GM23338 (cell line): ENCODE results near the gene C1orf198. TPM values are rescaled to one million over a fixed set of nuclear protein-coding genes. Genes with fewer than 3 reads are reported as not detected.

ENCODE experiments used
- ATAC-seq: fragments of 200-7000 bp; cut with Tn5 transposase; 3 replicates; pipeline ENCODE4 v1.9.1; 2020
- DNase-seq: peaks from one replicate; pipeline ENCODE4 v3.0.0-alpha.2; 2015; ENCODE audit warnings: low spot score
- H2AFZ ChIP-seq: fragments of 200-600 bp; sonication (generic); 2 replicates; pipeline ENCODE4 v1.8.0; 2016; ENCODE audit warnings: antibody characterized with exemption, mild to moderate bottlenecking, moderate library complexity
- H3F3A ChIP-seq: fragments of 200-600 bp; sonication (generic); replicated peaks from 2 replicates; pipeline ENCODE4 v1.8.0; 2017; ENCODE audit warnings: antibody characterized with exemption, mixed run types, low read depth
- H3K27ac ChIP-seq: fragments of 200-600 bp; sonication (generic); 2 replicates; pipeline ENCODE4 v1.6.1; 2016; ENCODE audit warnings: low read depth
- H3K27me3 ChIP-seq: fragments of 200-600 bp; sonication (generic); 2 replicates; pipeline ENCODE4 v1.8.0; 2016; ENCODE audit warnings: mild to moderate bottlenecking, mixed run types, moderate library complexity; ENCODE audit not compliant: insufficient read depth
- H3K36me3 ChIP-seq: fragments of 200-600 bp; sonication (generic); 2 replicates; pipeline ENCODE4 v1.8.0; 2016; ENCODE audit warnings: mild to moderate bottlenecking; ENCODE audit not compliant: insufficient read depth
- H3K4me1 ChIP-seq: fragments of 200-600 bp; sonication (generic); 2 replicates; pipeline ENCODE4 v1.8.0; 2016; ENCODE audit warnings: mild to moderate bottlenecking, moderate library complexity; ENCODE audit not compliant: insufficient read depth
- H3K4me2 ChIP-seq: fragments of 200-600 bp; sonication (generic); 2 replicates; pipeline ENCODE4 v1.7.1; 2017; ENCODE audit warnings: mixed run types
- H3K4me3 ChIP-seq: fragments of 200-600 bp; sonication (generic); 2 replicates; pipeline ENCODE4 v1.6.1; 2016; ENCODE audit warnings: mixed run types
- H3K79me2 ChIP-seq: fragments of 200-600 bp; sonication (generic); replicated peaks from 2 replicates; pipeline ENCODE4 v1.8.0; 2017; ENCODE audit warnings: mild to moderate bottlenecking; ENCODE audit not compliant: insufficient read depth
- H3K9me2 ChIP-seq: fragments of 200-600 bp; sonication (generic); 2 replicates; pipeline ENCODE4 v1.8.0; 2017; ENCODE audit not compliant: insufficient read depth
- H4K20me1 ChIP-seq: fragments of 200-600 bp; sonication (generic); replicated peaks from 2 replicates; pipeline ENCODE4 v1.8.0; 2017; ENCODE audit warnings: mild to moderate bottlenecking; ENCODE audit not compliant: insufficient read depth
- H3K27ac Mint-ChIP-seq: 2 replicates; pipeline ENCODE4 v1.8.0; 2020; ENCODE audit warnings: inconsistent platforms, mild to moderate bottlenecking, moderate library complexity, mixed read lengths
- H3K27me3 Mint-ChIP-seq: 3 replicates; pipeline ENCODE4 v1.8.0; 2022; ENCODE audit warnings: low read depth, mild to moderate bottlenecking, moderate library complexity, mixed read lengths, inconsistent platforms; ENCODE audit not compliant: insufficient read depth, poor library complexity
- H3K36me3 Mint-ChIP-seq: 3 replicates; pipeline ENCODE4 v1.8.0; 2021; ENCODE audit warnings: low read depth, mild to moderate bottlenecking, inconsistent platforms, moderate library complexity, mixed read lengths
- H3K4me1 Mint-ChIP-seq: 3 replicates; pipeline ENCODE4 v1.8.0; 2020; ENCODE audit warnings: mild to moderate bottlenecking, inconsistent platforms, mixed read lengths
- H3K4me3 Mint-ChIP-seq: 3 replicates; pipeline ENCODE4 v1.8.0; 2021; ENCODE audit warnings: moderate library complexity, mild to moderate bottlenecking, inconsistent platforms, mixed read lengths
- H3K9me3 Mint-ChIP-seq: 3 replicates; pipeline ENCODE4 v1.8.0; 2020; ENCODE audit warnings: moderate library complexity, mild to moderate bottlenecking, inconsistent platforms, mixed read lengths
- CREB1 ChIP-seq: fragments of 250-450 bp; sonication (Bioruptor Pico); IDR thresholded peaks from 2 replicates; pipeline ENCODE4 v1.5.0; 2020; ENCODE audit warnings: low read depth, mild to moderate bottlenecking, moderate library complexity
- CTCF ChIP-seq, 2 experiments: fragments of 200-600 bp in 1 of 2; sonication (generic) in 1 of 2; conservative IDR thresholded peaks; 2 replicates each; pipeline versions ENCODE4 v1.5.1 to v1.6.1; 2016 to 2017; ENCODE audit warnings: antibody characterized with exemption in 2 of 2, low read depth in 2 of 2, mild to moderate bottlenecking in 2 of 2, moderate library complexity in 1 of 2
- EZH2phosphoT487 ChIP-seq: fragments of 200-600 bp; sonication (generic); IDR thresholded peaks from one replicate; pipeline ENCODE4 v1.8.1; 2018; ENCODE audit warnings: antibody characterized with exemption; ENCODE audit not compliant: unreplicated experiment
- JUNB ChIP-seq: IDR thresholded peaks from one replicate; pipeline ENCODE4 v1.6.1; 2016; ENCODE audit warnings: antibody characterized with exemption; ENCODE audit not compliant: unreplicated experiment
- NANOG ChIP-seq: IDR thresholded peaks from 2 replicates; pipeline ENCODE4 v1.6.1; 2016; ENCODE audit warnings: antibody characterized with exemption, borderline replicate concordance
- POLR2AphosphoS5 ChIP-seq: IDR thresholded peaks from 2 replicates; pipeline ENCODE4 v1.6.1; 2016; ENCODE audit warnings: antibody characterized with exemption, low read depth
- STAT1 ChIP-seq: IDR thresholded peaks from one replicate; pipeline ENCODE4 v1.6.1; 2016; ENCODE audit warnings: antibody characterized with exemption; ENCODE audit not compliant: unreplicated experiment
- ZNF114 ChIP-seq: fragments of 250-450 bp; sonication (Bioruptor Pico); IDR thresholded peaks from 2 replicates; pipeline ENCODE4 v1.5.0; 2020; ENCODE audit warnings: mild to moderate bottlenecking, moderate library complexity
- ZNF331 ChIP-seq: fragments of 250-450 bp; sonication (Bioruptor Pico); IDR thresholded peaks from 2 replicates; pipeline ENCODE4 v1.5.0; 2020; ENCODE audit warnings: low read depth, mild to moderate bottlenecking, moderate library complexity
- polyA plus RNA-seq: library from polyadenylated mRNA; unstranded; fragments of >200 nt; fragmentation: Nextera tagmentation; extraction: Ambion mirVana; gene quantifications from 2 replicates; pipeline ENCODE4 v1.2.1, GENCODE V29; 2016
- total RNA-seq: library from RNA; depleted of rRNA; stranded (reverse); fragments of >200 nt; shearing (Covaris generic); gene quantifications from 2 replicates; pipeline ENCODE4 v1.2.3, GENCODE V29; 2014
- TF ChIP-seq, protein P1 (sequence below): IDR thresholded peaks from 2 replicates; pipeline ENCODE4 v1.6.1; 2016; ENCODE audit warnings: antibody characterized with exemption
- TF ChIP-seq, protein P2 (sequence below): IDR thresholded peaks from one replicate; pipeline ENCODE4 v1.6.1; 2018; ENCODE audit warnings: antibody characterized with exemption; ENCODE audit not compliant: unreplicated experiment
- TF ChIP-seq, protein P3 (sequence below): fragments of 250-450 bp; sonication (Bioruptor Pico); IDR thresholded peaks from 2 replicates; pipeline ENCODE4 v1.5.0; 2020; ENCODE audit warnings: mild to moderate bottlenecking, moderate library complexity

The C1orf198 gene
- total and polyA plus RNA-seq, 2 experiments from 2014 or later, result 14.9 to 46.6 TPM

GRCh38 chr1:230899841-230900251 is 31.5 kb upstream of the C1orf198 start:
- Histone ChIP-seq H3K27me3 (no peaks in the 10 kb centered on the region), H3K27ac (no peak overlapping the region), H3F3A (no peaks in the 10 kb centered on the region), H3K36me3 (no peaks in the 10 kb centered on the region), H3K4me3 (no peak overlapping the region), H2AFZ (no peak overlapping the region), H3K79me2 (no peaks in the 10 kb centered on the region), H4K20me1 (no peaks in the 10 kb centered on the region; the same call in 1 of the 2 replicates), H3K4me2 (no peak overlapping the region), H3K9me2 (no peaks in the 10 kb centered on the region), H3K4me1 (no peaks in the 10 kb centered on the region)
- no peak overlapping the region for H3K4me3 Mint-ChIP-seq
- H3K27me3 Mint-ChIP-seq, result no peaks in the 10 kb centered on the region
- no peaks in the 10 kb centered on the region for H3K36me3 Mint-ChIP-seq
- no peak for ATAC-seq
- TF ChIP-seq STAT1 (no peak), ZNF114 (no peak), EZH2phosphoT487 (no peak), NANOG (no peak), CTCF (conservative IDR thresholded peaks at IDR 0.05; ENCODE audit: low read depth in 2 of 2) (no peak), POLR2AphosphoS5 (no peak), JUNB (no peak), ZNF331 (CRISPR knock-in tag) (no peak), CREB1 (CRISPR knock-in tag) (no peak)
- TF ChIP-seq, protein P1, sequence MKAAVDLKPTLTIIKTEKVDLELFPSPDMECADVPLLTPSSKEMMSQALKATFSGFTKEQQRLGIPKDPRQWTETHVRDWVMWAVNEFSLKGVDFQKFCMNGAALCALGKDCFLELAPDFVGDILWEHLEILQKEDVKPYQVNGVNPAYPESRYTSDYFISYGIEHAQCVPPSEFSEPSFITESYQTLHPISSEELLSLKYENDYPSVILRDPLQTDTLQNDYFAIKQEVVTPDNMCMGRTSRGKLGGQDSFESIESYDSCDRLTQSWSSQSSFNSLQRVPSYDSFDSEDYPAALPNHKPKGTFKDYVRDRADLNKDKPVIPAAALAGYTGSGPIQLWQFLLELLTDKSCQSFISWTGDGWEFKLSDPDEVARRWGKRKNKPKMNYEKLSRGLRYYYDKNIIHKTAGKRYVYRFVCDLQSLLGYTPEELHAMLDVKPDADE, result no peak
- TF ChIP-seq, protein P2, sequence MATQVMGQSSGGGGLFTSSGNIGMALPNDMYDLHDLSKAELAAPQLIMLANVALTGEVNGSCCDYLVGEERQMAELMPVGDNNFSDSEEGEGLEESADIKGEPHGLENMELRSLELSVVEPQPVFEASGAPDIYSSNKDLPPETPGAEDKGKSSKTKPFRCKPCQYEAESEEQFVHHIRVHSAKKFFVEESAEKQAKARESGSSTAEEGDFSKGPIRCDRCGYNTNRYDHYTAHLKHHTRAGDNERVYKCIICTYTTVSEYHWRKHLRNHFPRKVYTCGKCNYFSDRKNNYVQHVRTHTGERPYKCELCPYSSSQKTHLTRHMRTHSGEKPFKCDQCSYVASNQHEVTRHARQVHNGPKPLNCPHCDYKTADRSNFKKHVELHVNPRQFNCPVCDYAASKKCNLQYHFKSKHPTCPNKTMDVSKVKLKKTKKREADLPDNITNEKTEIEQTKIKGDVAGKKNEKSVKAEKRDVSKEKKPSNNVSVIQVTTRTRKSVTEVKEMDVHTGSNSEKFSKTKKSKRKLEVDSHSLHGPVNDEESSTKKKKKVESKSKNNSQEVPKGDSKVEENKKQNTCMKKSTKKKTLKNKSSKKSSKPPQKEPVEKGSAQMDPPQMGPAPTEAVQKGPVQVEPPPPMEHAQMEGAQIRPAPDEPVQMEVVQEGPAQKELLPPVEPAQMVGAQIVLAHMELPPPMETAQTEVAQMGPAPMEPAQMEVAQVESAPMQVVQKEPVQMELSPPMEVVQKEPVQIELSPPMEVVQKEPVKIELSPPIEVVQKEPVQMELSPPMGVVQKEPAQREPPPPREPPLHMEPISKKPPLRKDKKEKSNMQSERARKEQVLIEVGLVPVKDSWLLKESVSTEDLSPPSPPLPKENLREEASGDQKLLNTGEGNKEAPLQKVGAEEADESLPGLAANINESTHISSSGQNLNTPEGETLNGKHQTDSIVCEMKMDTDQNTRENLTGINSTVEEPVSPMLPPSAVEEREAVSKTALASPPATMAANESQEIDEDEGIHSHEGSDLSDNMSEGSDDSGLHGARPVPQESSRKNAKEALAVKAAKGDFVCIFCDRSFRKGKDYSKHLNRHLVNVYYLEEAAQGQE, result no peak
- TF ChIP-seq, protein P3, sequence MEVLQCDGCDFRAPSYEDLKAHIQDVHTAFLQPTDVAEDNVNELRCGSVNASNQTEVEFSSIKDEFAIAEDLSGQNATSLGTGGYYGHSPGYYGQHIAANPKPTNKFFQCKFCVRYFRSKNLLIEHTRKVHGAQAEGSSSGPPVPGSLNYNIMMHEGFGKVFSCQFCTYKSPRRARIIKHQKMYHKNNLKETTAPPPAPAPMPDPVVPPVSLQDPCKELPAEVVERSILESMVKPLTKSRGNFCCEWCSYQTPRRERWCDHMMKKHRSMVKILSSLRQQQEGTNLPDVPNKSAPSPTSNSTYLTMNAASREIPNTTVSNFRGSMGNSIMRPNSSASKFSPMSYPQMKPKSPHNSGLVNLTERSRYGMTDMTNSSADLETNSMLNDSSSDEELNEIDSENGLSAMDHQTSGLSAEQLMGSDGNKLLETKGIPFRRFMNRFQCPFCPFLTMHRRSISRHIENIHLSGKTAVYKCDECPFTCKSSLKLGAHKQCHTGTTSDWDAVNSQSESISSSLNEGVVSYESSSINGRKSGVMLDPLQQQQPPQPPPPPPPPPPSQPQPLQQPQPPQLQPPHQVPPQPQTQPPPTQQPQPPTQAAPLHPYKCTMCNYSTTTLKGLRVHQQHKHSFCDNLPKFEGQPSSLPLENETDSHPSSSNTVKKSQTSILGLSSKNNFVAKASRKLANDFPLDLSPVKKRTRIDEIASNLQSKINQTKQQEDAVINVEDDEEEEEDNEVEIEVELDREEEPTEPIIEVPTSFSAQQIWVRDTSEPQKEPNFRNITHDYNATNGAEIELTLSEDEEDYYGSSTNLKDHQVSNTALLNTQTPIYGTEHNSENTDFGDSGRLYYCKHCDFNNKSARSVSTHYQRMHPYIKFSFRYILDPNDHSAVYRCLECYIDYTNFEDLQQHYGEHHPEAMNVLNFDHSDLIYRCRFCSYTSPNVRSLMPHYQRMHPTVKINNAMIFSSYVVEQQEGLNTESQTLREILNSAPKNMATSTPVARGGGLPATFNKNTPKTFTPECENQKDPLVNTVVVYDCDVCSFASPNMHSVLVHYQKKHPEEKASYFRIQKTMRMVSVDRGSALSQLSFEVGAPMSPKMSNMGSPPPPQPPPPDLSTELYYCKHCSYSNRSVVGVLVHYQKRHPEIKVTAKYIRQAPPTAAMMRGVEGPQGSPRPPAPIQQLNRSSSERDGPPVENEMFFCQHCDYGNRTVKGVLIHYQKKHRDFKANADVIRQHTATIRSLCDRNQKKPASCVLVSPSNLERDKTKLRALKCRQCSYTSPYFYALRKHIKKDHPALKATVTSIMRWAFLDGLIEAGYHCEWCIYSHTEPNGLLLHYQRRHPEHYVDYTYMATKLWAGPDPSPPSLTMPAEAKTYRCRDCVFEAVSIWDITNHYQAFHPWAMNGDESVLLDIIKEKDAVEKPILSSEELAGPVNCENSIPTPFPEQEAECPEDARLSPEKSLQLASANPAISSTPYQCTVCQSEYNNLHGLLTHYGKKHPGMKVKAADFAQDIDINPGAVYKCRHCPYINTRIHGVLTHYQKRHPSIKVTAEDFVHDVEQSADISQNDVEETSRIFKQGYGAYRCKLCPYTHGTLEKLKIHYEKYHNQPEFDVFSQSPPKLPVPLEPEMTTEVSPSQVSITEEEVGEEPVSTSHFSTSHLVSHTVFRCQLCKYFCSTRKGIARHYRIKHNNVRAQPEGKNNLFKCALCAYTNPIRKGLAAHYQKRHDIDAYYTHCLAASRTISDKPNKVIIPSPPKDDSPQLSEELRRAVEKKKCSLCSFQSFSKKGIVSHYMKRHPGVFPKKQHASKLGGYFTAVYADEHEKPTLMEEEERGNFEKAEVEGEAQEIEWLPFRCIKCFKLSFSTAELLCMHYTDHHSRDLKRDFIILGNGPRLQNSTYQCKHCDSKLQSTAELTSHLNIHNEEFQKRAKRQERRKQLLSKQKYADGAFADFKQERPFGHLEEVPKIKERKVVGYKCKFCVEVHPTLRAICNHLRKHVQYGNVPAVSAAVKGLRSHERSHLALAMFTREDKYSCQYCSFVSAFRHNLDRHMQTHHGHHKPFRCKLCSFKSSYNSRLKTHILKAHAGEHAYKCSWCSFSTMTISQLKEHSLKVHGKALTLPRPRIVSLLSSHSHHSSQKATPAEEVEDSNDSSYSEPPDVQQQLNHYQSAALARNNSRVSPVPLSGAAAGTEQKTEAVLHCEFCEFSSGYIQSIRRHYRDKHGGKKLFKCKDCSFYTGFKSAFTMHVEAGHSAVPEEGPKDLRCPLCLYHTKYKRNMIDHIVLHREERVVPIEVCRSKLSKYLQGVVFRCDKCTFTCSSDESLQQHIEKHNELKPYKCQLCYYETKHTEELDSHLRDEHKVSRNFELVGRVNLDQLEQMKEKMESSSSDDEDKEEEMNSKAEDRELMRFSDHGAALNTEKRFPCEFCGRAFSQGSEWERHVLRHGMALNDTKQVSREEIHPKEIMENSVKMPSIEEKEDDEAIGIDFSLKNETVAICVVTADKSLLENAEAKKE (CRISPR knock-in tag), result no peak
- no peak for DNase-seq
- peaks cover 2% of the 10 kb centered on the region; the same call in 1 of the 3 replicates for H3K4me1 Mint-ChIP-seq
- H3K9me3 Mint-ChIP-seq, result no peaks in the 10 kb centered on the region
- no peak overlapping the region for H3K27ac Mint-ChIP-seq
